Right lobe of liver (tissue), 6 donors: Measurements from ENCODE around the gene ATXN2. TPM values are rescaled to one million over a fixed set of nuclear protein-coding genes. Genes with fewer than 3 reads are reported as not detected.

Source experiments
- ATAC-seq, 4 donors: fragments of 200-7000 bp; cut with Tn5 transposase; one replicate each; pipeline ENCODE4 v1.9.1; 2020; ENCODE audit warnings: mild to moderate bottlenecking in 4 of 4, moderate library complexity in 4 of 4
- DNase-seq, 3 donors: peaks; one replicate each; pipeline ENCODE4 v3.0.0-alpha.2; 2020
- H3K27ac ChIP-seq, 3 donors: fragments of 200-600 bp; one replicate each; pipeline ENCODE4 v1.8.0; 2022
- H3K27me3 ChIP-seq, 2 donors: fragments of 200-600 bp; one replicate each; pipeline ENCODE4 v1.8.0; 2022
- H3K36me3 ChIP-seq, 4 donors: fragments of 200-600 bp; sonication (generic) in 1 of 4; one replicate each; pipeline versions ENCODE4 v1.5.1 to v1.8.0; 2017 to 2022; ENCODE audit warnings: control low read depth in 1 of 4
- H3K4me1 ChIP-seq, 4 donors: fragments of 200-600 bp; sonication (generic) in 1 of 4; one replicate each; pipeline versions ENCODE4 v1.5.1 to v1.8.0; 2017 to 2022; ENCODE audit warnings: control low read depth in 1 of 4
- H3K4me3 ChIP-seq, 3 donors: fragments of 200-600 bp; one replicate each; pipeline ENCODE4 v1.8.0; 2022
- H3K9me3 ChIP-seq, 4 donors: fragments of 200-600 bp; sonication (generic) in 1 of 4; one replicate each; pipeline versions ENCODE4 v1.5.1 to v1.8.0; 2017 to 2022; ENCODE audit warnings: control low read depth in 1 of 4
- POLR2A ChIP-seq: fragments of 450-650 bp; IDR thresholded peaks from one replicate; pipeline ENCODE4 v1.6.1; 2017; ENCODE audit warnings: antibody characterized with exemption, mild to moderate bottlenecking
- WGBS: methylation state at CpG from one replicate; pipeline ENCODE4 v1.1.6; 2018; ENCODE audit warnings: low coverage, low lambda C conversion rate; ENCODE audit not compliant: insufficient coverage; ENCODE audit errors: missing lambda C conversion rate; 5-methylcytosine and 5-hydroxymethylcytosine counted together
- intact Hi-C, 2 donors: fragments of 100-400 bp; cut with DNase I; formaldehyde crosslinking; loops; one replicate each; pipeline versions ENCODE4 v1.11.2 to v1.14.1; 2022
- long read RNA-seq: library from polyadenylated mRNA; unstranded; transcript quantifications from one replicate; pipeline ENCODE4 v2.0.0, GENCODE V29; 2019
- total RNA-seq, 6 experiments: library from RNA; depleted of rRNA in 2 of 6; stranded (reverse); fragments of >200 nt in 2 of 6; fragmentation: NEBNext Ultra II Directional in 3 of 6; extraction: Animal tissue kit (Norgen Biotek cat#: 25700) in 3 of 6; gene quantifications; one replicate each; pipeline versions ENCODE4 v1.1.0 to v1.2.4, GENCODE V29; 2016 to 2023
- TF ChIP-seq, protein P1 (sequence below), 4 donors: fragments of 200-600 bp in 3 of 4; fragments of 450-650 bp in 1 of 4; IDR thresholded peaks; one replicate each; pipeline versions ENCODE4 v1.5.1 to v1.8.0; 2016 to 2022; ENCODE audit warnings: antibody characterized with exemption in 4 of 4, mild to moderate bottlenecking in 2 of 4
- donor health status: DM: no; HTN: yes; CAD: no.
- donor health status: DM: no; HTN: no; CAD: no.
- donor health status: DM: no; HTN: no; CAD: no.
- donor health status: DM: no; HTN: yes; CAD: no.
- donor health status: DM: no; HTN: yes; CAD: no.

Gene ATXN2, protein sequence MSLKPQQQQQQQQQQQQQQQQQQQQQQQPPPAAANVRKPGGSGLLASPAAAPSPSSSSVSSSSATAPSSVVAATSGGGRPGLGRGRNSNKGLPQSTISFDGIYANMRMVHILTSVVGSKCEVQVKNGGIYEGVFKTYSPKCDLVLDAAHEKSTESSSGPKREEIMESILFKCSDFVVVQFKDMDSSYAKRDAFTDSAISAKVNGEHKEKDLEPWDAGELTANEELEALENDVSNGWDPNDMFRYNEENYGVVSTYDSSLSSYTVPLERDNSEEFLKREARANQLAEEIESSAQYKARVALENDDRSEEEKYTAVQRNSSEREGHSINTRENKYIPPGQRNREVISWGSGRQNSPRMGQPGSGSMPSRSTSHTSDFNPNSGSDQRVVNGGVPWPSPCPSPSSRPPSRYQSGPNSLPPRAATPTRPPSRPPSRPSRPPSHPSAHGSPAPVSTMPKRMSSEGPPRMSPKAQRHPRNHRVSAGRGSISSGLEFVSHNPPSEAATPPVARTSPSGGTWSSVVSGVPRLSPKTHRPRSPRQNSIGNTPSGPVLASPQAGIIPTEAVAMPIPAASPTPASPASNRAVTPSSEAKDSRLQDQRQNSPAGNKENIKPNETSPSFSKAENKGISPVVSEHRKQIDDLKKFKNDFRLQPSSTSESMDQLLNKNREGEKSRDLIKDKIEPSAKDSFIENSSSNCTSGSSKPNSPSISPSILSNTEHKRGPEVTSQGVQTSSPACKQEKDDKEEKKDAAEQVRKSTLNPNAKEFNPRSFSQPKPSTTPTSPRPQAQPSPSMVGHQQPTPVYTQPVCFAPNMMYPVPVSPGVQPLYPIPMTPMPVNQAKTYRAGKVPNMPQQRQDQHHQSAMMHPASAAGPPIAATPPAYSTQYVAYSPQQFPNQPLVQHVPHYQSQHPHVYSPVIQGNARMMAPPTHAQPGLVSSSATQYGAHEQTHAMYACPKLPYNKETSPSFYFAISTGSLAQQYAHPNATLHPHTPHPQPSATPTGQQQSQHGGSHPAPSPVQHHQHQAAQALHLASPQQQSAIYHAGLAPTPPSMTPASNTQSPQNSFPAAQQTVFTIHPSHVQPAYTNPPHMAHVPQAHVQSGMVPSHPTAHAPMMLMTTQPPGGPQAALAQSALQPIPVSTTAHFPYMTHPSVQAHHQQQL
- 10 to 100 TPM; 19.1 to 39.5 (median 27.6) TPM for total RNA-seq
- long read RNA-seq, partial matches to known transcripts: 1 of 2 reads
- long read RNA-seq, other reads (novel, unspliced or antisense): 1 of 2 reads

DNA sequence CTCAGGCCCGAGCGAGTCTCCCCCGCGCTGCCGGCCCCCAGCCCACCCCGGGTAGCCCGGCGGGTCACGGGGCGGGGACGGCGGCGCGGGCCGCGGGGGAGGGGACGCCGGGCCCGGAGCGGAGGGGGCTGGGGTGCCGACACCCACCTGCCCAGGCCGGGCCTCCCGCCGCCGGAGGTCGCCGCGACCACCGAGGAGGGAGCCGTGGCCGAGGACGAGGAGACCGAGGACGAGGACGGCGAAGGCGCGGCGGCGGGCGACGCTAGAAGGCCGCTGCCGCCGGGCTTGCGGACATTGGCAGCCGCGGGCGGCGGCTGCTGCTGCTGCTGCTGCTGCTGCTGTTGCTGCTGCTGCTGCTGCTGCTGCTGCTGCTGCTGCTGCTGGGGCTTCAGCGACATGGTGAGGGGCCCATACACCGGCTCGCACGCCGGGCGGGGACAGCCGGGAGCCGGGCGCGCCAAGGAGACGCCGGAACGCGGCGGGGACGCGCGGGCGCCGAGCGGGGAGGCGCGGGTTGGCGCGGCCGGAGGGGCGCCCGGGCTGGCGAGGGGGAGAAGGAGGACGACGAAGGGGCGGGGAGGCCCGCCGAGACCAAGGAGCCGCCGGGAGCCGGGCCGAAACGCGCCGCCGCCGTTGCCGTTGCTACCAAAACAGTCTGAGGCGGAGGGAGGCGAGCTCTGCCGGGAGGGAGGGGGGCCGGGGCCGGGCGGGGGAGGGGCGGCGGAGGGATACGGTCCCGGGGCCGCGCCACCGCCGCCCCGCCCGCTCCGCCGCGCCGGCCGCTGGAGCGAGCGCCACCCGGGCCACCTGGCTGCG lies at the start of gene ATXN2:
ATXN2 (minus strand) TSS at position 679 of the 816 bp plus-strand sequence; CDS start at position 398, 281 bp downstream.
- no peak for TF ChIP-seq POLR2A
- TF ChIP-seq, protein P1, sequence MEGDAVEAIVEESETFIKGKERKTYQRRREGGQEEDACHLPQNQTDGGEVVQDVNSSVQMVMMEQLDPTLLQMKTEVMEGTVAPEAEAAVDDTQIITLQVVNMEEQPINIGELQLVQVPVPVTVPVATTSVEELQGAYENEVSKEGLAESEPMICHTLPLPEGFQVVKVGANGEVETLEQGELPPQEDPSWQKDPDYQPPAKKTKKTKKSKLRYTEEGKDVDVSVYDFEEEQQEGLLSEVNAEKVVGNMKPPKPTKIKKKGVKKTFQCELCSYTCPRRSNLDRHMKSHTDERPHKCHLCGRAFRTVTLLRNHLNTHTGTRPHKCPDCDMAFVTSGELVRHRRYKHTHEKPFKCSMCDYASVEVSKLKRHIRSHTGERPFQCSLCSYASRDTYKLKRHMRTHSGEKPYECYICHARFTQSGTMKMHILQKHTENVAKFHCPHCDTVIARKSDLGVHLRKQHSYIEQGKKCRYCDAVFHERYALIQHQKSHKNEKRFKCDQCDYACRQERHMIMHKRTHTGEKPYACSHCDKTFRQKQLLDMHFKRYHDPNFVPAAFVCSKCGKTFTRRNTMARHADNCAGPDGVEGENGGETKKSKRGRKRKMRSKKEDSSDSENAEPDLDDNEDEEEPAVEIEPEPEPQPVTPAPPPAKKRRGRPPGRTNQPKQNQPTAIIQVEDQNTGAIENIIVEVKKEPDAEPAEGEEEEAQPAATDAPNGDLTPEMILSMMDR (IDR thresholded peaks at IDR 0.05): no peak
- no peaks in the 10 kb centered on the region for H3K27me3 ChIP-seq
- H3K4me3 ChIP-seq: peak within 1 kb of the TSS; percentile 76 to 94 (median 80)
- no CpG with 5 or more reads among the region's 119 CpGs for WGBS
- DNase-seq (peak; percentile 74 to 79 (median 74)), ATAC-seq (peak; percentile 19 to 59 (median 44))
- H3K36me3 ChIP-seq: no peaks in the 10 kb centered on the region
- H3K9me3 ChIP-seq: no peaks in the 10 kb centered on the region
- intact Hi-C loops: no loop called here
- peak within 1 kb of the TSS; percentile 91 to 99 (median 93) for H3K27ac ChIP-seq
- peaks cover 0 to 38% (median 7%) of the 10 kb centered on the region in 4 donors for H3K4me1 ChIP-seq

DNA sequence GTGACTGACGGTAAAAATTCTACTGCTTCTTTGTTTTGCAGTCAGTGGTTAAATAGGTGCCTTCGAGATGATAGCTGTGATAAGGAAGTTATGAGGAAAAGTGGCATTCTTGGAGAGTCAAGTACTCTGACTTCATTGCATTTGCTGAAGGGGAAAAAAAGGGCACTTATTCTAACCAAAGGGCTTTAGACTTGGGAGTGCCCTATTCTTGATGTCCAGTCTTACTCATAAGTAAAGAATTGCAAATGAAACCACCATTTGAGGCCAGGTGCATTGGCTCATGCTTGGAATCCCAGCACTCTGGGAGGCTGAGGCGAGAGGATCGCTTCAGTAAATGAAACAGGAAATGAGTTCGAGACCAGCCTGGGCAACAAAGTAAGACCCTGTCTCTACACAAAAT lies 46.3 kb upstream of the ATXN2 start:
- Histone ChIP-seq H3K4me3 (no peak overlapping the region), H3K9me3 (no peaks in the 10 kb centered on the region), H3K36me3 (peaks cover 0 to 46% (median 17%) of the 10 kb centered on the region in 4 donors), H3K4me1 (peaks cover 0 to 6% (median 0%) of the 10 kb centered on the region in 4 donors), H3K27me3 (no peaks in the 10 kb centered on the region), H3K27ac (no peak overlapping the region)
- intact Hi-C loops: no loop called here
- TF ChIP-seq, protein P1 (IDR thresholded peaks at IDR 0.05): no peak
- no peak for TF ChIP-seq POLR2A
- no peak for ATAC-seq
- no peak for DNase-seq
- WGBS: 96% methylated on average over 5 of the region's 5 CpGs

GRCh38 chr12:111643427-111643826 lies 44.3 kb upstream of the ATXN2 start:
- 48% methylated on average over 2 of the region's 3 CpGs for WGBS
- peak overlapping the region in 1 of 3 donors; percentile 17 for H3K4me3 ChIP-seq
- H3K27me3 ChIP-seq: no peaks in the 10 kb centered on the region
- peak overlapping the region in 1 of 3 donors; percentile 59 for H3K27ac ChIP-seq
- ATAC-seq (peak; percentile 80 to 93 (median 84)), DNase-seq (peak in 2 of 3 donors; percentile 58 to 78)
- H3K4me1 ChIP-seq: peaks cover 0 to 6% (median 0%) of the 10 kb centered on the region in 4 donors
- H3K36me3 ChIP-seq: peaks cover 0 to 30% (median 10%) of the 10 kb centered on the region in 4 donors
- intact Hi-C loops: no loop called here
- TF ChIP-seq, protein P1 (IDR thresholded peaks at IDR 0.05): no peak
- TF ChIP-seq POLR2A: no peak
- no peaks in the 10 kb centered on the region for H3K9me3 ChIP-seq
